COLO668 (cell line): Measurements from ENCODE around the gene DOK6.
"Not testable (repeated sequence)": the region's sequence is repeated elsewhere in the genome, so short reads cannot be mapped to it uniquely, and the experiment has no call there.

ENCODE experiments used
- DNase-seq: peaks from one replicate; lab custom pipeline; 2025; ENCODE audit not compliant: unreplicated experiment; lab: John Stamatoyannopoulos, UW

DOK6 gene

DNA sequence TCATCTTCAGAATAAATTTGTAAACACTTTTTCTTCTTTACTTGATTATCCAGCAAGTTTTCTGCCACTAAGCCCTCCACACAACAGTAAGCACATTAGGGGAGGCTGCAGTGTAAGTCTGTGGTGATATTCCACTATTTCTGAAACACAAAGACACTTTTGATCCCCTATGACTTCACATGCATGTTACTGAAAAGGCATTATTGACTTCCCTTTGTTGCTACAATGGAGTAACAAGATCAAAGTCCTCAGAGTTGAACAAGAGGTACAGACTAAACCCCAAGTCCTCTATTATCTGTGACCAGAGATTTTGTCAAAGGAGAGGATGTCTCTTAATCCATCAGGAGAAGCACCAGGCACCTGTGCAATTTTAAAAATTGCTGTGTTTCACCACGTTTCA, 389.1 kb downstream of the DOK6 start:
- DNase-seq = no peak

DNA sequence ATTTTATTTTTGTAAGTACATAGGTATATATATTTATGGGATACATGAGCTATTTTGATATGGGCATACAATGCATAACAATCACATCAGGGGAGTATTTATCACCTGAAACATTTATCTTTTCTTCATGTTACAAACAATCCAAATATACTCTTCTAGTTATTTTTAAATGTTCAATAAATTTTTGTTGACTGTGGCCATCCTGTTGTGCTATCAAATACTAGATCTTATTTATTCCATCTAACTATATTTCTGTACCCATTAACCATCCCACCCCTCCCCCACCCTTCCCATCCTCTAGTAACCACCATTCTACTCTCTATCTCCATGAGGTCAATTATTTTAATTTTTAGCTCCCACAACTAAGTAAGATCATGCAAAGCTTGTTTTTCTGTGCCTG, 390.0 kb downstream of the DOK6 start:
- DNase-seq = no peak

- DNase-seq = no peak
These were observed 395.1 kb downstream of the DOK6 start for GRCh38 chr18:69795791-69796190.

DNA sequence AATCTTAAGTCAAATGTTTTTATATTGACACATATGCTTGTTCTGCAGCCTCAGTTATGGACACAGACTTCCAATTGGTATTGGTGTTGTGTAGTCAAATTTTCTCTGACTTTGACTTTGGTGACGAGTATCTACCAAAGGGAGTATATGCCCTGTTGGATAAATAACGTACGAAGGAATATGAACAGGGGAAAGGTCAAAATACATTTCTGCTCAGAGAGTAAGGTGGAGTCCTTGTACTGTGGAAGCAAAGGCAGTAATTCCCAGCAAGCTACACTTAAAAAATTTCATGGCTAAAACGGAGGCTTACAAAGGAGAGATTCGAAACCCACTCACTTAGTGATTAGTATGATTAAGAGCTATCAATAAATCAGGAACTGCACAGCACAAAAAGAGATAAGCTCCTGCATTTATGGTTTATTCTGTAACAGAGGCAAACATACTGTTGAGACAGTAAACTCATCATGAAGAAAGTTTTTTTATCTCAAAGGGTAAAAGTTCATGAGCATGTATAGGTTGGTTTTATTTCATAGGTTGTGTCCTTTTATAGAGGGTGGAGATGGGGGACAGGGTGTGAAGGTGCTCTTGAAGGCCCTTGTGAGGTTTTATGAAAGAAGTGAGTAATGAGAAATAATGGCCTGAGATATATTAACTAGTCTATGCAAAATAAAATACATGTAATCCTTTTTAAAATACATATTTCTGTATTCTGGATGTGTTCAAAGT, 404.3 kb downstream of the DOK6 start:
- no peak for DNase-seq

DNA sequence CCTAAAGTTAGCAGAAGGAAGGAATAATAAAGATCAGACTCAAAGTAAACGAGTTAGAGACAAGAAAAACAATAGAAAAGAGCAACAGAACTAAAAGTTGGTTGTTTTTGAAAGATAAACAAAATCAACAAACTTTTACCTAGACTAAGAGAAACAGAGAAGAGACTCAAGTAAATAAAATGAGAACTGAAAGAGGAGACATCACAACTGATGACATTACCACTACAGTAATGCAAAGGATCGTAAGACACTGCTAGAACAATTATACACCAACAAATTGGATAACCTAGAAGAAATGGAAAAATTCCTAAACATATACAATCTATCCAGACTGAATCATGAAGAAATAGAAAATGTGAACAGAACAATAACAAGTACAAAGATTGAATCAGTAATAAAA, 407.7 kb downstream of the DOK6 start:
- DNase-seq = no peak

DNA sequence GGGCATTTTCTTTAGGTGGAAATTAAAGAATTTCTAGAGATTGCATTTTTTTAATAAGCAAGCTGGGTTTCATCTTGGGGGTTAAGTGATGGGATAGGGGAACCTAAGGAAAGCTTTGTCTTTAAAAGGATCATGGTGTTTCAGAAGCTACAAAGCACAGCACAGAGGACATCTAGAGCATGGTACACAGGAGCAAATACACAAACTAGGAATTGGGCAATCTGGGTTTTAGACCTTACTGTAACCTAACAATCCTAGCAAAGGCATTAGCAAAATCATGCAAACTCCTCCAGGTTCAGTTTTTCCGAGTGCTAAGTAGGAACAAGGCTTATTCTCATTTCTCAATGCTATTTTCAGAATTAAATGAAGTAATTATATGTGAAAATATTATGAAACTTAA, 412.9 kb downstream of the DOK6 start:
- no peak for DNase-seq

- DNase-seq = no peak
These were observed 414.2 kb downstream of the DOK6 start for GRCh38 chr18:69814861-69815385.

DNA sequence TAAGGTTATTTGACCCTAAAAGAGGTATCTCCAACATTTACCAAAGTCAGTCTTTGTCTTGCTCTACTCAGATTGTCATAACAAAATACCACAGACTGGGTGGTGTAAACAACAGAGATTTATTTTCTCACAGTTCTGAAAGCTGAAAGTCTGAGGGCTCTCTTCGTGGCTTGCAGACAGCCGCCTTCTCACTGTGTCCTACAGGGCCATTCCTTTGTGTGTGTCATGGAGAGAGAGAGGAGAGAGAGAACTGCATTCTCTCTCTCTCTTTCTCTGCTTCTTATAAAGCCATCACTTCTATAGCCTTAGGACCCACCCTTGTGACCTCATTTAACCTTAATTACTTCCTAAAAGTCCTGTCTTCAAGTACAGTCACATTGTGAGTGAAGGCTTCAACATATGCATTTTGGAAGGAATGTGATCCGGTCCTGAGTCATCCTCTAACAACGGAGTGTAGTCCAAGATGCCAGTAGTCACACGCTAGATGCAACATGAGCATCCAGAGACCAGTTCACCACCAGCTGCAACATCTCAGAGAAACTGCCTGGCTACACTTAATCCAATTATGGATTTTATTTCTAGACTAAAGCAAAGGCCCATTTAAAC, 416.8 kb downstream of the DOK6 start:
- no peak for DNase-seq

DNA sequence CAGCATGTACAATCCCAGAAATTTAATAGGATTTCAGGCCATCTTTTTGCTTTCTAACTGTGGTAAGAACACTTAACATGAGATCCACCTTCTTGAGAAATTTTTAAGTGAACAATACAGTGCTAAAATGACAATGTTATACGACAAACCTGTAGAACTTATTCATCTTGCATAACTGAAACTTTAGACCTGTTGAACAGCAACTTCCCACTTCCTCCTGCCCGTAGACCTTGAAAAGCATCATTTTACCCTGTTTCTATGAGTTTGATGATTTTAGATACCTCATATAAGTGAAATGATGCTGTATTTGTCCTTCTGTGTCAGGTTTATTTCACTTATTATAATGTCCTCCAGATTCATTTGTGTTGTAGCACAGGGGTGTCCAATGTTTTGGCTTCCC, 418.8 kb downstream of the DOK6 start:
- DNase-seq = no peak

DNA sequence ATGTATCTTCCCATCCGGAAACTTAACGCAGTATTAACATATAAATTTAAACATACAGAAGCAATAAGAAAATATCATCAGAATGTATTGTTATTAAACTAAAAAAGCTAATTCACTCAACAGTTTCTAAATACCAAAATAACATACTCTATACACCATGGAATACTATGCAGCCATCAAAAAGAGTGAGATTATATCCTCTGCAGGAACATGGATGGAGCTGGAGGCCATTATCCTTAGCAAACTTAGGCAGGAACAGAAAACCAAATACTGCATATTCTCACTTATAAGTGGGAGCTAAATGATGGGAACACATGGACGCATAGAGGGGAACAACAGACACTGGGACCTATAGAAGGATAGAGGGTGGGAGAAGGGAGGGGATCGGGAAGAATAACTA, 419.9 kb downstream of the DOK6 start:
- no peak for DNase-seq

DNA sequence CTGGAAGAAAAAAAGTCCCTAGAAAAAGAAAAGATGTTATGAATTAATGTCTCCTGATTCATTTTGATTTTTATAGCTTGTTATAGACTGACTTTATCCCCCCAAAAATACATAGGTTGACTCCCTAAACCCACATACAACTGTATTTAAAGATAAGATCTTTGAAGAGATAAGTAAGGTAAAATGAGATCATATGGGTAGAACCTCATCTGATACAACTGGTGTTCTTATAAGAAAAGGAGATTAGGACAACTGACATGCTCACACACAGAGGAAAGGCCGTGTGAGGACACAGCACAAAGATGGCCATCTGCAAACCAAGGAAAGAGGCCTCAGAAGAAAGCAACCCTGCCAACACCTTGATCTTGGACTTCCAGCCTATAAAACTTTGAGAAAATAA, 429.5 kb downstream of the DOK6 start:
- no peak for DNase-seq

- not testable (repeated sequence) for DNase-seq
These were observed 434.3 kb downstream of the DOK6 start for GRCh38 chr18:69834980-69835379.

DNA sequence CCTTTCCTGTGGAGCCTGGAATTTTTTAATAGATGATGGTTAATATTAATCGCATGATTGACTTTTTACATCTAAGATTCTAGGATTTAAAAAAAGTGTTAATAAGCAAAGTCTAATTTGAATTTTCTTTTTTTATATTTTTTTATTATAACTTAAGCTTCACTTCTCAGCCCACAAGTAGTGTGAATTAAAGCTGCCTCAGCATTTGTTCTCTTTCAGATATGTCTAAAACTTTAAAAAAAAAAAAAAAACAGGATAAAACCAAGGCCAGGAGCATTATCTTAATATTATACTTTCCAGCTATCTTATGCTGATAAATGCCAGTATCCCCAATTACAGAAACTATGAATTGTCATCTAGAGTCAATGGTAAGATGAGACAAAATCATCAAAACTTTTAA, 437.3 kb downstream of the DOK6 start:
- no peak for DNase-seq

- DNase-seq = no peak
These were observed 438.1 kb downstream of the DOK6 start for GRCh38 chr18:69838620-69839411.

DNA sequence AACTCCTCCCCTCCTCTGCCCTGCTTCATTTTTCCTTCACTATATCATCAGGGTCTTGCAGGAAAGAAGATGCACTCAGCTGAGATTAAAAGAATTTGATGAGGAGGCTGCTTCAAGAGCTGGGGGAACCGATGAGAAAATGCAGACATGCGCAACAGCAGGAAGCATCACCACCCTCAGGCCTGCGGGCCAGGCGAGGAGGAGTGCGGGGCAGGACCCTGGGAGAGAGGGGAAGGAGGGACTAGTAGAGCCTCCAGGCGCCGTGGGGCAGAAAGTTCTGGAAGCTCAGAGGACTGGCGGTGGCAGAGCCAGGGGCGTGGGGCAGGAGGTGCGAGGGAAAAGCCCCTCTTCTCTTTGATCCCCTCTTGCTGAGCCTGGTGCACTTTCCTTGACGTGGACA, 438.8 kb downstream of the DOK6 start:
- no peak for DNase-seq

DNA sequence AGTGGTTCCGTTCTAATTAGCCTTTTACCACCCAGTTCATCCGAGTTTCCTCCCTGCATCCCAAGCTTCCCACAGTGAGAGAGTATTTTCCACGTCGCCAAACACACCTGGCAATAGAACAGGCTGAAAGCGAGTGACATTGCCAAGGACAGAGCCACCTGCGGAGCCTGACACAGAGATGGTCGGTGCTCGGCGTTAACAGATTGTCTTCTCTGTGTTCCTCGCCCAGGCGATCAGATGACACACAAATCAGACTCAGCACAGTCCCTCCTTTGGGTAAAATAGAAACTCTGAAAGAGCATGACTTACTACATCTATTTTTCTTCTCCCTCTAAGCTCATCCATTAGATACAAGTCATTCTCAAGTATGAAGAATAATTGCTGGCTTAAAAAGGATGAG, 439.3 kb downstream of the DOK6 start:
- DNase-seq = no peak

DNA sequence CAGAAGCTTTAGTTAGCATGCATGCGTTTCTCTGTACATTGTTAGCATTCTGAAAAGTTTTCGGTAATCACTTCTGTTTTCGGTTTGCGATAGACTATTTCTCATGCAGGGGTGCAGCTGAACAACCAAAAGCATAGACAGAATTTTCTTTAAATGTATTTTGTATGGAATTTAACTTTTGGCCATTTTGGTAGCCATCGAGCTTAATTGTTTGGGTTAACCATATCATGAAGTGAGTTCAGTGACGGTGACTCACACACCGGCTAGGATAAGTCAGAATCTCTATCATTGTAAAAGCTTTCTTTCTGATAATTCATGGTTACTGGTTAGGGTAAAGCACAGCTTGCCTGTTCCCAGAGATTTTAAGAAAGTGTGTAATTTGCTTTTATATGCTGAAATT, 439.8 kb downstream of the DOK6 start:
- no peak for DNase-seq

DNA sequence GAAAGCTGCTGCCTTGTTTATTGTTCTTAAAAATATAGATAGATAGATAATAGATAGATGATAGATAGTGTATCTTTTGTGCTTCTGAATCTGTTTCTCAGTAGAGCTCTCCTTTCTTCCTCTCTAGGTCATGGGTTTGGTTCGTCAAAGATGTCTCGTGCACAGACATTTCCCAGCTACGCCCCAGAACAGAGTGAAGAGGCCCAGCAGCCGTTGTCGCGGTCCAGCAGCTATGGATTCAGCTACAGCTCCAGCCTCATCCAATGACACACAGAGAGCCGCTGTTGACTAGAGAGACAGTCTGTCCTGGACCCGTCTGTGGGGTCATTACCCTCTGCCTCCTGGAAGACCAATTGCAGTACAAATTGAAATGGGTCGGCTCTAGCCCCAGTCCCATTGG, 440.4 kb downstream of the DOK6 start:
- DNase-seq = no peak

GRCh38 chr18:69843015-69843414, 442.3 kb downstream of the DOK6 start:
- DNase-seq = no peak

DNA sequence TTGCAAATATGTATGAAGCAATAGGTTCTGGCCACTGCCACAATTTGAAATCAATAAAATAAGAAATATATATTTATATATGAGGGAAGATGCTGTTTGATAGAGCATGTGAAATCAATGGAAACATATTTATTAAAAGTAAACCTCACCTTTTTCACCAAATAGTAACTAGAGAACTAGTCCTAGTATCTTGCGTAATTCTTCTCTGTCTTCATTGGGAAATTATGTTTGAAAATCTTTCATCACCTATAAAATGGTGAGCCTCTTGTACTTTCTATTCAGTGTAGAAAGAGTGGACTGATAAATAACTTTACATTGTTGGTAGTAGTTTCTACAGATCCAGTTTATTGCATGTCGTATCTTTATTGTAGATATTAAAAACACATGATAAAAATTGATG, 444.0 kb downstream of the DOK6 start:
- DNase-seq = no peak

- no peak for DNase-seq
These were observed 445.2 kb downstream of the DOK6 start for GRCh38 chr18:69845593-69846506.
